ENCODE data around the gene DHRS9.

DNA sequence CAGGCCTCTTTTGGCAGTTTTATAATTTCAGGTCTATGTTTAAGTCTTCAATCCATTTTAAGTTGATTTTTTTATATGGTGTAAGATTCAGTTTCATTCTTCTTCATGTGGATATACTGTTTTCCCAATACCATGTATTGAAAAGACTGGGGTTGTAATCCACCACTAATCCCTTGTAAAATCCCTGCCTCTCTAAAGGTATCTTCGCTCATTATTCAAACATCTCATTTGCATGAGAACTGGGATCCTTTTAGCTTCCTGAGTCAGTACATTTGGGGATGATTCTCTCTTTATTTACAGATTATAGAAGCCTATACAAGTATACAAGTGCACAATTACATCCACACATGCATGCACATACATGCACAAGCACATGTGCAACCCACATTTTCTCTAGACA is 25.3 kb downstream of the DHRS9 start:
- TF ChIP-seq, protein P1, sequence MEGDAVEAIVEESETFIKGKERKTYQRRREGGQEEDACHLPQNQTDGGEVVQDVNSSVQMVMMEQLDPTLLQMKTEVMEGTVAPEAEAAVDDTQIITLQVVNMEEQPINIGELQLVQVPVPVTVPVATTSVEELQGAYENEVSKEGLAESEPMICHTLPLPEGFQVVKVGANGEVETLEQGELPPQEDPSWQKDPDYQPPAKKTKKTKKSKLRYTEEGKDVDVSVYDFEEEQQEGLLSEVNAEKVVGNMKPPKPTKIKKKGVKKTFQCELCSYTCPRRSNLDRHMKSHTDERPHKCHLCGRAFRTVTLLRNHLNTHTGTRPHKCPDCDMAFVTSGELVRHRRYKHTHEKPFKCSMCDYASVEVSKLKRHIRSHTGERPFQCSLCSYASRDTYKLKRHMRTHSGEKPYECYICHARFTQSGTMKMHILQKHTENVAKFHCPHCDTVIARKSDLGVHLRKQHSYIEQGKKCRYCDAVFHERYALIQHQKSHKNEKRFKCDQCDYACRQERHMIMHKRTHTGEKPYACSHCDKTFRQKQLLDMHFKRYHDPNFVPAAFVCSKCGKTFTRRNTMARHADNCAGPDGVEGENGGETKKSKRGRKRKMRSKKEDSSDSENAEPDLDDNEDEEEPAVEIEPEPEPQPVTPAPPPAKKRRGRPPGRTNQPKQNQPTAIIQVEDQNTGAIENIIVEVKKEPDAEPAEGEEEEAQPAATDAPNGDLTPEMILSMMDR (IDR thresholded peaks at IDR 0.05) = no peak
- TF ChIP-seq POLR2AphosphoS5 (IDR thresholded peaks at IDR 0.05; ENCODE audit: insufficient read depth in 1 of 2, low read depth in 1 of 2) (no peak), POLR2A (IDR thresholded peaks at IDR 0.05) (no peak)
